K562 (cell line): ENCODE measurements around the gene CDR2L. TPM values are rescaled to one million over a fixed set of nuclear protein-coding genes. Genes with fewer than 3 reads are reported as not detected.

ENCODE experiments used
- ATAC-seq: fragments of 200-7000 bp; cut with Tn5 transposase; 3 replicates; pipeline ENCODE4 v1.9.1; 2020; ENCODE audit warnings: moderate library complexity
- BruUV-seq: library from RNA; stranded (reverse); fragments of 400-500 nt; replicated peaks from 2 replicates; lab custom pipeline; 2021; lab: Mats Ljungman, UMichigan
- CTCF ChIA-PET: fragments of 300-600 bp; formaldehyde crosslinking; extraction: SDS; loops from one replicate; lab custom pipeline; 2021; ENCODE audit warnings: low intra/inter-chr PET ratio; lab: Yijun Ruan, JAX
- POLR2A ChIA-PET: fragments of 300-600, 350-650 bp; sonication (Branson Sonifier 250); formaldehyde crosslinking; extraction: SDS; loops from one replicate; lab custom pipeline; 2021; ENCODE audit warnings: antibody characterized with exemption, inconsistent platforms; lab: Yijun Ruan, JAX
- DNase-seq, 4 experiments: peaks; one replicate each; pipeline versions ENCODE4 v3.0.0 to v3.0.0-alpha.2; 2011 to 2018; ENCODE audit warnings: low spot score in 3 of 4, mixed read lengths in 3 of 4; ENCODE audit errors: extremely low read depth in 1 of 4
- FAIRE-seq: peaks from 2 replicates; lab custom pipeline; 2011; peaks lifted over from hg19 to GRCh38; lab: Jason Lieb, UNC
- H2AFZ ChIP-seq: 2 replicates; pipeline ENCODE4 v1.6.0; 2011; ENCODE audit warnings: low read depth, low read length, control low read depth, inconsistent platforms
- H3K27ac ChIP-seq: fragments of 200-600 bp; 3 replicates; pipeline ENCODE4 v1.8.0; 2011; ENCODE audit warnings: low read depth, mild to moderate bottlenecking, control low read depth, inconsistent platforms, low read length, moderate library complexity, mixed read lengths; ENCODE audit errors: extremely low read depth
- H3K27me3 ChIP-seq, 2 experiments: fragments of 300-600 bp in 1 of 2; 2 replicates in 1 of 2; 3 replicates in 1 of 2; pipeline versions ENCODE4 v1.6.0 to v1.8.0; 2011; ENCODE audit warnings: inconsistent platforms in 2 of 2, low read length in 2 of 2, mild to moderate bottlenecking in 1 of 2, mixed read lengths in 1 of 2, moderate library complexity in 1 of 2; ENCODE audit not compliant: control insufficient read depth in 2 of 2, insufficient read depth in 2 of 2
- H3K36me3 ChIP-seq: fragments of 300-600 bp; 3 replicates; pipeline ENCODE4 v1.8.0; 2011; ENCODE audit warnings: mild to moderate bottlenecking, low read length, inconsistent platforms; ENCODE audit not compliant: control insufficient read depth, insufficient read depth
- H3K4me1 ChIP-seq, 2 experiments: fragments of 200-600 bp in 1 of 2; replicated peaks in 1 of 2; 2 replicates in 1 of 2; 3 replicates in 1 of 2; pipeline versions ENCODE4 v1.5.1 to v1.8.0; 2011; ENCODE audit warnings: inconsistent platforms in 2 of 2, low read length in 2 of 2, mild to moderate bottlenecking in 1 of 2, mixed read lengths in 1 of 2, moderate library complexity in 1 of 2; ENCODE audit not compliant: control insufficient read depth in 2 of 2, insufficient read depth in 2 of 2
- H3K4me2 ChIP-seq: 2 replicates; pipeline ENCODE4 v1.6.1; 2011; ENCODE audit warnings: low read length, control low read depth, inconsistent platforms, mixed read lengths; ENCODE audit not compliant: insufficient read depth
- H3K4me3 ChIP-seq: fragments of 200-600 bp; sonication (generic), shearing (Covaris generic); 2 replicates; pipeline ENCODE4 v1.5.1; 2016; ENCODE audit warnings: control low read depth, inconsistent platforms
- H3K79me2 ChIP-seq: fragments of 200-600 bp; 3 replicates; pipeline ENCODE4 v1.8.0; 2011; ENCODE audit warnings: low read length, inconsistent platforms; ENCODE audit not compliant: control insufficient read depth, insufficient read depth
- H3K9ac ChIP-seq, 2 experiments: 2 replicates each; pipeline versions ENCODE4 v1.6.0 to v1.6.1; 2011; ENCODE audit warnings: low read depth in 2 of 2, low read length in 2 of 2, control low read depth in 1 of 2, inconsistent platforms in 1 of 2, mild to moderate bottlenecking in 1 of 2, mixed read lengths in 1 of 2; ENCODE audit not compliant: insufficient read depth in 1 of 2
- H3K9me1 ChIP-seq: one replicate; pipeline ENCODE4 v1.6.0; 2011; ENCODE audit warnings: inconsistent platforms, mild to moderate bottlenecking, low read length, moderate library complexity; ENCODE audit not compliant: control insufficient read depth, insufficient read depth
- H3K9me3 ChIP-seq: replicated peaks from 2 replicates; pipeline ENCODE4 v1.5.1; 2011; ENCODE audit warnings: low read depth, low read length, inconsistent platforms; ENCODE audit not compliant: control insufficient read depth, insufficient read depth
- H4K20me1 ChIP-seq: replicated peaks from 2 replicates; pipeline ENCODE4 v1.6.1; 2011; ENCODE audit warnings: low read length, inconsistent platforms, mixed read lengths; ENCODE audit not compliant: control insufficient read depth, insufficient read depth
- NUFIP1 ChIP-seq: fragments of 450-650 bp; IDR thresholded peaks from 2 replicates; pipeline ENCODE4 v1.6.1; 2018; ENCODE audit not compliant: partially characterized antibody
- PHF21A ChIP-seq: fragments of 450-650 bp; IDR thresholded peaks from 2 replicates; pipeline ENCODE4 v1.6.1; 2017; ENCODE audit warnings: low read depth, borderline replicate concordance
- POLR2AphosphoS5 ChIP-seq: IDR thresholded peaks from 2 replicates; pipeline ENCODE4 v1.6.1; 2011; ENCODE audit warnings: mild to moderate bottlenecking, low read depth, low read length, moderate library complexity; ENCODE audit not compliant: control insufficient read depth, insufficient read depth
- POLR2B ChIP-seq: fragments of 450-650 bp; IDR thresholded peaks from 2 replicates; pipeline ENCODE4 v1.6.1; 2018; ENCODE audit warnings: low read depth; ENCODE audit not compliant: partially characterized antibody
- RBM15 ChIP-seq: fragments of 200-400 bp; formaldehyde crosslinking; IDR thresholded peaks from 2 replicates; pipeline ENCODE4 v1.6.1; 2018; ENCODE audit warnings: mild to moderate bottlenecking, low read length, moderate library complexity; ENCODE audit not compliant: insufficient read depth
- SRSF9 ChIP-seq: fragments of 200-400 bp; formaldehyde crosslinking; IDR thresholded peaks from 2 replicates; pipeline ENCODE4 v1.6.1; 2017; ENCODE audit warnings: low read depth, low read length, borderline replicate concordance
- TAF7 ChIP-seq: fragments of 450-650 bp; IDR thresholded peaks from 2 replicates; pipeline ENCODE4 v1.6.1; 2016; ENCODE audit warnings: missing genetic modification characterization, missing compliant biosample characterization
- TOE1 ChIP-seq, 2 experiments: fragments of 450-650 bp in 1 of 2; sonication (generic) in 1 of 2; formaldehyde crosslinking in 1 of 2; IDR thresholded peaks; 2 replicates each; pipeline versions ENCODE4 v1.7.1 to v1.8.0; 2016 to 2022; ENCODE audit warnings: borderline replicate concordance in 2 of 2, mild to moderate bottlenecking in 2 of 2, antibody characterized with exemption in 1 of 2, inconsistent platforms in 1 of 2, low read depth in 1 of 2, missing genetic modification reagents in 1 of 2, moderate library complexity in 1 of 2
- TRIM28 ChIP-seq: fragments of 450-650 bp; IDR thresholded peaks from 2 replicates; pipeline ENCODE4 v1.6.1; 2017
- ZFPM2 ChIP-seq: fragments of 250-450 bp; sonication (Bioruptor Pico); IDR thresholded peaks from 2 replicates; pipeline ENCODE4 v1.5.1; 2022; ENCODE audit warnings: mild to moderate bottlenecking
- WGBS: fragments of 100-300 bp; shearing (Covaris generic); methylation state at CpG from one replicate; pipeline ENCODE4 v1.1.6; 2016; ENCODE audit warnings: low coverage, mixed read lengths; ENCODE audit not compliant: insufficient coverage; ENCODE audit errors: missing lambda C conversion rate; 5-methylcytosine and 5-hydroxymethylcytosine counted together
- in situ Hi-C: fragments of 300-500 bp; cut with MboI; formaldehyde crosslinking; loops from 4 replicates; pipeline ENCODE4 v1.15.0; 2018; ENCODE audit warnings: inconsistent platforms, mixed read lengths
- intact Hi-C: fragments of 100-400 bp; cut with micrococcal nuclease; formaldehyde crosslinking; loops from 2 replicates; pipeline ENCODE4 v1.14.2; 2022
- polyA plus RNA-seq, 8 experiments: library from polyadenylated mRNA; depleted of rRNA in 4 of 8; stranded (reverse) in 5 of 8; unstranded in 3 of 8; fragments of >200 nt; fragmentation: Nextera tagmentation in 2 of 8; fragmentation: Illumina TruSeq in 1 of 8; extraction: Ambion mirVana in 2 of 8; extraction: Trizol in 1 of 8; gene quantifications; 2 replicates each; pipeline versions ENCODE4 v1.2.1 to v1.2.3, GENCODE V29; 2011 to 2014; ENCODE audit warnings: inconsistent platforms in 1 of 8, missing spikeins in 1 of 8
- total RNA-seq, 7 experiments: library from RNA; depleted of rRNA in 6 of 7; stranded (reverse); fragments of >200 nt in 6 of 7; fragmentation: Illumina TruSeq in 2 of 7; extraction: Trizol in 2 of 7; gene quantifications; 2 replicates each; pipeline versions ENCODE4 v1.2.1 to v1.2.3, GENCODE V29; 2011 to 2021; ENCODE audit warnings: low replicate concordance in 1 of 7
- TF ChIP-seq, protein P1 (sequence below): fragments of 450-650 bp; IDR thresholded peaks from 2 replicates; pipeline ENCODE4 v1.6.1; 2016; ENCODE audit warnings: mild to moderate bottlenecking
- TF ChIP-seq, protein P2 (sequence below): fragments of 250-450 bp; sonication (Bioruptor Pico); IDR thresholded peaks from 2 replicates; pipeline ENCODE4 v1.4.0; 2020; ENCODE audit warnings: mild to moderate bottlenecking, moderate library complexity, borderline replicate concordance

The CDR2L gene
- total and polyA plus RNA-seq, 9 of the 15 experiments (the other 6 are each of a cell fraction or from before 2014, with no cell fraction given), result 2.7 to 16.0 (median 7.3) TPM

DNA sequence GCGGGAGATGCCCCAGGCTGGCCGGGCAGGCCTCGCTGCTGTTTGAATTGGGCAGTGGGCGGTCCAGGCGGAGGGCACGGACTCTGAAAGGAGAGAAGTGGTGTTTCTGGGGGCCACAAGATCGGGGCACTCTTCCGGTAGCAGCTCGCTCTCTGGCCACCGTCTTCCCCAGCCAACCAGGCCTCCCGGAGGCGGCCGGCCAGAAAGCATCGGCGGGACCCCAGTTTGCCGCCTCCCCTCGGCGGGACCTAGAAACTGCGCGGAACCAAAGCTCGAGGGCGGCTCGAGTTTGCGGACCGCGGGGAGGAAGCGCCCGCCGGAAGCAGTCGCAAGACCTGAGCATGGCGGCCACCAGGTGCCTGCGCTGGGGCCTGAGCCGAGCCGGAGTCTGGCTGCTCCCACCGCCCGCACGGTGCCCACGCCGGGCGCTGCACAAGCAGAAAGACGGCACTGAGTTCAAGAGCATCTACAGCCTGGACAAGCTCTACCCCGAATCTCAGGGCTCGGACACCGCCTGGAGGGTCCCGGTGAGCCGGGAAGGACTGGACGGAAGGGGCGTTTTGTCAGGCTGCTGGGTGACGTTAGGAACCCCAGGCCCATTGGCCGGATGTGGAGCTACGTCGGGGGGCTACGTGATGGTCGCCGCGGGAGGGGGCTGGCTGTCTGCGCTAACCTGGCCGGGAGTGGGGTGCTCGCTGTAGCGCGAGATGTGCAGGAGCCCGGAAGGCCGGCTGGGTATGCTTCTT, 25.1 kb downstream of the CDR2L start, which contains the start of gene MRPL58:
TSS of gene MRPL58 (plus strand) at position 325 of the 746 bp plus-strand sequence. CDS start at position 342, 17 bp downstream.
- Histone ChIP-seq H3K4me1 (peaks cover 9 to 10% of the 10 kb centered on the region in 2 experiments; a peak in 4 of 5 replicates), H3K9me1 (no peaks in the 10 kb centered on the region), H4K20me1 (no peaks in the 10 kb centered on the region), H2AFZ (peak within 1 kb of the TSS; percentile 83), H3K27me3 (no peaks in the 10 kb centered on the region), H3K27ac (peak within 1 kb of the TSS; percentile 82), H3K9ac (peak within 1 kb of the TSS; percentile 92 to 96), H3K4me2 (peak within 1 kb of the TSS; percentile 85), H3K79me2 (peaks cover 35% of the 10 kb centered on the region), H3K36me3 (peaks cover 19% of the 10 kb centered on the region; the same call in 2 of the 3 replicates), H3K4me3 (peak within 1 kb of the TSS; percentile 85), H3K9me3 (no peaks in the 10 kb centered on the region)
- WGBS, result 9% methylated on average over 54 of the region's 63 CpGs
- CTCF ChIA-PET, result interaction anchor here (1.1 to 1.9 kb wide), 2 partner anchors 21 to 189 kb away, joined by 5 to 8 read pairs; no protein-coding TSS in a partner anchor
- intact Hi-C loops, result no loop called here
- FAIRE-seq, result no peak
- in situ Hi-C loops, result no loop called here
- BruUV-seq, result no TSS peak
- POLR2A ChIA-PET, result interaction anchor here (0.5 to 4.7 kb wide), 29 partner anchors 10 to 774 kb away, joined by 3 to 26 read pairs (median 4); partner anchors contain the start of genes ATP5PD, CDR2L, HID1 and KCTD2
- DNase-seq, result peak; percentile 89 to 92 (median 90)
- peak; percentile 97 for ATAC-seq
- TF ChIP-seq, protein P1, sequence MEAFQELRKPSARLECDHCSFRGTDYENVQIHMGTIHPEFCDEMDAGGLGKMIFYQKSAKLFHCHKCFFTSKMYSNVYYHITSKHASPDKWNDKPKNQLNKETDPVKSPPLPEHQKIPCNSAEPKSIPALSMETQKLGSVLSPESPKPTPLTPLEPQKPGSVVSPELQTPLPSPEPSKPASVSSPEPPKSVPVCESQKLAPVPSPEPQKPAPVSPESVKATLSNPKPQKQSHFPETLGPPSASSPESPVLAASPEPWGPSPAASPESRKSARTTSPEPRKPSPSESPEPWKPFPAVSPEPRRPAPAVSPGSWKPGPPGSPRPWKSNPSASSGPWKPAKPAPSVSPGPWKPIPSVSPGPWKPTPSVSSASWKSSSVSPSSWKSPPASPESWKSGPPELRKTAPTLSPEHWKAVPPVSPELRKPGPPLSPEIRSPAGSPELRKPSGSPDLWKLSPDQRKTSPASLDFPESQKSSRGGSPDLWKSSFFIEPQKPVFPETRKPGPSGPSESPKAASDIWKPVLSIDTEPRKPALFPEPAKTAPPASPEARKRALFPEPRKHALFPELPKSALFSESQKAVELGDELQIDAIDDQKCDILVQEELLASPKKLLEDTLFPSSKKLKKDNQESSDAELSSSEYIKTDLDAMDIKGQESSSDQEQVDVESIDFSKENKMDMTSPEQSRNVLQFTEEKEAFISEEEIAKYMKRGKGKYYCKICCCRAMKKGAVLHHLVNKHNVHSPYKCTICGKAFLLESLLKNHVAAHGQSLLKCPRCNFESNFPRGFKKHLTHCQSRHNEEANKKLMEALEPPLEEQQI, result 0 out of 2 replicates have a peak, but pooled peaks have one; percentile 34
- TF ChIP-seq RBM15 (no peak), TAF7 (tag) (peak; percentile 91), NUFIP1 (no peak), TOE1 (IDR thresholded peaks at IDR 0.05; ENCODE audit: borderline replicate concordance) (peak; percentile 68; the same call in 1 of the 2 replicates), TOE1 (CRISPR knock-in tag; IDR thresholded peaks at IDR 0.05; ENCODE audit: borderline replicate concordance, low read depth) (no peak), SRSF9 (no peak), PHF21A (0 out of 2 replicates have a peak, but pooled peaks have one; percentile 46), TRIM28 (no peak), POLR2AphosphoS5 (peak; percentile 87), ZFPM2 (no peak), POLR2B (peak; percentile 82)
- TF ChIP-seq, protein P2, sequence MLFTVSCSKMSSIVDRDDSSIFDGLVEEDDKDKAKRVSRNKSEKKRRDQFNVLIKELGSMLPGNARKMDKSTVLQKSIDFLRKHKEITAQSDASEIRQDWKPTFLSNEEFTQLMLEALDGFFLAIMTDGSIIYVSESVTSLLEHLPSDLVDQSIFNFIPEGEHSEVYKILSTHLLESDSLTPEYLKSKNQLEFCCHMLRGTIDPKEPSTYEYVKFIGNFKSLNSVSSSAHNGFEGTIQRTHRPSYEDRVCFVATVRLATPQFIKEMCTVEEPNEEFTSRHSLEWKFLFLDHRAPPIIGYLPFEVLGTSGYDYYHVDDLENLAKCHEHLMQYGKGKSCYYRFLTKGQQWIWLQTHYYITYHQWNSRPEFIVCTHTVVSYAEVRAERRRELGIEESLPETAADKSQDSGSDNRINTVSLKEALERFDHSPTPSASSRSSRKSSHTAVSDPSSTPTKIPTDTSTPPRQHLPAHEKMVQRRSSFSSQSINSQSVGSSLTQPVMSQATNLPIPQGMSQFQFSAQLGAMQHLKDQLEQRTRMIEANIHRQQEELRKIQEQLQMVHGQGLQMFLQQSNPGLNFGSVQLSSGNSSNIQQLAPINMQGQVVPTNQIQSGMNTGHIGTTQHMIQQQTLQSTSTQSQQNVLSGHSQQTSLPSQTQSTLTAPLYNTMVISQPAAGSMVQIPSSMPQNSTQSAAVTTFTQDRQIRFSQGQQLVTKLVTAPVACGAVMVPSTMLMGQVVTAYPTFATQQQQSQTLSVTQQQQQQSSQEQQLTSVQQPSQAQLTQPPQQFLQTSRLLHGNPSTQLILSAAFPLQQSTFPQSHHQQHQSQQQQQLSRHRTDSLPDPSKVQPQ (CRISPR knock-in tag), result no peak
